Right atrium auricular region (tissue), 2 donors: ENCODE measurements around the gene DPRX. TPM values are rescaled to one million over a fixed set of nuclear protein-coding genes. Genes with fewer than 3 reads are reported as not detected.
"Not testable (repeated sequence)": the region's sequence is repeated elsewhere in the genome, so short reads cannot be mapped to it uniquely, and the experiment has no call there.

Source experiments
- DNase-seq: peaks from one replicate; pipeline ENCODE4 v3.0.0-alpha.2; 2019; ENCODE audit warnings: low spot score
- H3K27ac ChIP-seq, 2 donors: fragments of 200-600 bp; sonication (generic); 1 replicate in 1 of 2; 2 replicates in 1 of 2; pipeline ENCODE4 v1.5.1; 2016 to 2019
- H3K27me3 ChIP-seq, 2 donors: fragments of 200-600 bp; sonication (generic); one replicate each; pipeline versions ENCODE4 v1.5.1 to v1.6.0; 2017 to 2019
- H3K36me3 ChIP-seq: fragments of 200-600 bp; sonication (generic); one replicate; pipeline ENCODE4 v1.5.1; 2016
- H3K4me1 ChIP-seq, 2 donors: fragments of 200-600 bp; sonication (generic); one replicate each; pipeline versions ENCODE4 v1.5.1 to v1.6.0; 2017 to 2019
- H3K4me3 ChIP-seq, 2 donors: fragments of 200-600 bp; sonication (generic); 1 replicate in 1 of 2; 2 replicates in 1 of 2; pipeline ENCODE4 v1.5.1; 2017 to 2019; ENCODE audit warnings: mild to moderate bottlenecking in 1 of 2, moderate library complexity in 1 of 2
- H3K9me3 ChIP-seq, 2 donors: fragments of 200-600 bp; sonication (generic); one replicate each; pipeline ENCODE4 v1.5.1; 2019
- total RNA-seq, 2 donors: library from RNA; depleted of rRNA; stranded (reverse); fragments of >200 nt; gene quantifications; one replicate each; pipeline ENCODE4 v1.1.0, GENCODE V29; 2016
- TF ChIP-seq, protein P1 (sequence below), 2 donors: fragments of 200-600 bp; sonication (generic); IDR thresholded peaks; one replicate each; pipeline ENCODE4 v1.5.1; 2019; ENCODE audit warnings: antibody characterized with exemption in 2 of 2

DPRX gene
- total RNA-seq, 2 donors from 2014 or later, result not detected

- Histone ChIP-seq H3K27me3 (no peaks in the 10 kb centered on the region), H3K27ac (no peak overlapping the region), H3K4me3 (no peak overlapping the region), H3K4me1 (no peaks in the 10 kb centered on the region), H3K36me3 (no peaks in the 10 kb centered on the region), H3K9me3 (no peaks in the 10 kb centered on the region)
- TF ChIP-seq, protein P1, sequence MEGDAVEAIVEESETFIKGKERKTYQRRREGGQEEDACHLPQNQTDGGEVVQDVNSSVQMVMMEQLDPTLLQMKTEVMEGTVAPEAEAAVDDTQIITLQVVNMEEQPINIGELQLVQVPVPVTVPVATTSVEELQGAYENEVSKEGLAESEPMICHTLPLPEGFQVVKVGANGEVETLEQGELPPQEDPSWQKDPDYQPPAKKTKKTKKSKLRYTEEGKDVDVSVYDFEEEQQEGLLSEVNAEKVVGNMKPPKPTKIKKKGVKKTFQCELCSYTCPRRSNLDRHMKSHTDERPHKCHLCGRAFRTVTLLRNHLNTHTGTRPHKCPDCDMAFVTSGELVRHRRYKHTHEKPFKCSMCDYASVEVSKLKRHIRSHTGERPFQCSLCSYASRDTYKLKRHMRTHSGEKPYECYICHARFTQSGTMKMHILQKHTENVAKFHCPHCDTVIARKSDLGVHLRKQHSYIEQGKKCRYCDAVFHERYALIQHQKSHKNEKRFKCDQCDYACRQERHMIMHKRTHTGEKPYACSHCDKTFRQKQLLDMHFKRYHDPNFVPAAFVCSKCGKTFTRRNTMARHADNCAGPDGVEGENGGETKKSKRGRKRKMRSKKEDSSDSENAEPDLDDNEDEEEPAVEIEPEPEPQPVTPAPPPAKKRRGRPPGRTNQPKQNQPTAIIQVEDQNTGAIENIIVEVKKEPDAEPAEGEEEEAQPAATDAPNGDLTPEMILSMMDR (IDR thresholded peaks at IDR 0.05), result no peak
- DNase-seq, result no peak
Measured at GRCh38 chr19:53657778-53658177, 26.0 kb downstream of the DPRX start.

DNA sequence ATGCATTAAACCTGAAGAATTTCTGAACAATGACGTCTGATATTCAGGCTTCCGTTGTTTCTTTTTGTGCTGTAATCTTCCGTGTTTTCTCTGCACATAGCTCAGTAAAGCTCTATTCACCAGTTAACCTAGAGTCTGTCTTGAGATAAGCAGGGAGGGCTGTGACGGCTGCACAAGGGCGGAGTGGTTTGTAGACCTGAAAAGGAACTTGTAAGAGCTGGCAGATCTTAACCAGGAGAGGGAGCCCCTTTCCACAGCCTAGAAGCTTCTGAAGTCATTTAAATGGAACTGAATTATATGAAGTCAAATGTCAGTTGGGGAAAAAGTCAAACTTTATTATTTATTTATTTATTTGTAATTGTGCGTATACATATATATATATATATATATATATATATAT lies 27.5 kb downstream of the DPRX start:
- Histone ChIP-seq H3K4me1 (no peaks in the 10 kb centered on the region), H3K36me3 (no peaks in the 10 kb centered on the region), H3K4me3 (no peak overlapping the region), H3K9me3 (no peaks in the 10 kb centered on the region), H3K27ac (no peak overlapping the region), H3K27me3 (no peaks in the 10 kb centered on the region)
- TF ChIP-seq, protein P1 (IDR thresholded peaks at IDR 0.05), result peak in 1 of 2 donors; percentile 47
- DNase-seq, result no peak

DNA sequence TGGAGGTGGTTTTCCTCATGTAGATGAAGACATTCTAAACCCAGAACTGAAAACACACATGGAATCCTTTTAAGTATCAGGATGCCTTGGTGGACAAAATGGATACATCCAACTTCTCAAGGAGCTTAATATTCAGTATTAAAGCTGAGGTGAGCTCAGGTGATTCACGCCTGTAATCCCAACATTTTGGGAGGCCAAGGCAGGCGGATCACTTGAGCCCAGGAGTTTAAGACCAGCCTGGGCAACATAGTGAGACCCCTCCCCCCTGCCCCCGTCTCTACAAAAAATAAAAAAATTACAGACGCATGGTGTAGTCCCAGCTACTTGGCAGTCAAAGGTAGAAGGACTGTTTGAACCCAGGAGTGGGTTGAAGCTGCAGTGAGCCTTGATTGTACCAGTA lies 28.8 kb downstream of the DPRX start:
- Histone ChIP-seq H3K4me3 (no peak overlapping the region), H3K9me3 (no peaks in the 10 kb centered on the region), H3K36me3 (no peaks in the 10 kb centered on the region), H3K4me1 (no peaks in the 10 kb centered on the region), H3K27me3 (no peaks in the 10 kb centered on the region), H3K27ac (no peak overlapping the region)
- TF ChIP-seq, protein P1 (IDR thresholded peaks at IDR 0.05), result no peak
- no peak for DNase-seq

DNA sequence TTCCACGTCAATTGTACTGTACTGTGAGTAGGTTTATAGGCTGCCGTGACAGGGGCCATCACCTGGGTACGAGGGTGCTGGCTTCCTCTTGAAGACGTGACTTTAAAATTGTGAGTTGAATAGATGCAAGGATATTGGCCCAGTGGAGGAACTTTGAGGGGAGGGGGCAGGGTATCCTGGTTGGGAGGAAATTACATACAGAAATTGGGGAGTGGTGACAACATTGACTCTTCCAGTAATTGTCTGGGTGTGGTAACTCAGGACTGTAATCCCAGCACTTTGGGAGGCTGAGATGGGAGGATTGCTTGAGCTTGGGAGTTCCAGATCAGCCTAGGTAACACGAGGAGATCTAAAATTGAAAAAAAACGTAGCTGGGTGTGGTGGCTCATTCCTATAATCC lies 30.4 kb downstream of the DPRX start:
- Histone ChIP-seq H3K36me3 (no peaks in the 10 kb centered on the region), H3K27ac (no peak overlapping the region), H3K27me3 (no peaks in the 10 kb centered on the region), H3K4me3 (no peak overlapping the region), H3K4me1 (no peaks in the 10 kb centered on the region), H3K9me3 (no peaks in the 10 kb centered on the region)
- TF ChIP-seq, protein P1 (IDR thresholded peaks at IDR 0.05), result no peak
- DNase-seq, result no peak

GRCh38 chr19:53664152-53664551 lies 32.4 kb downstream of the DPRX start:
- H3K36me3 ChIP-seq, result no peaks in the 10 kb centered on the region
- TF ChIP-seq, protein P1 (IDR thresholded peaks at IDR 0.05), result no peak
- no peaks in the 10 kb centered on the region for H3K9me3 ChIP-seq

DNA sequence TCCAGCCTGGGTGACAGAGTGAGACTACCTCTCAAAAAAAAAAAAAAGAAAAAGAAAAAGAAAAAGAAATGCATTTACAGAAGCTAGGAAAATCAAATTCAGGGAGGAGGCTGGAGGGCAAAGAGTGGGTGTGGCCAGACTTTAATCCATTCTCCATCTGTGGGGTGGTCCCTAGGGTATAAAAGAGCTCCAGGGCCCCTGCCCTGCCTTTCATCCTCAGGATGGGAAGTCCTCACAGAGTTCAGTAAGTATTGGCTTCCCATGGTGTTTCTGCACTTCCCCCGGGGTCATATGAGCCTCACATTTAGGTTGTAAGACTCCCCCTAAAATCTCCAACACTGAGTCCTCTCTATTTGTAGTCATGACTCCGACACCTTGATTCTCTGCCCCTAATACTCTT lies 33.0 kb downstream of the DPRX start:
- DNase-seq, result no peak
- Histone ChIP-seq H3K27ac (no peak overlapping the region), H3K4me3 (no peak overlapping the region), H3K9me3 (no peaks in the 10 kb centered on the region), H3K27me3 (no peaks in the 10 kb centered on the region), H3K36me3 (no peaks in the 10 kb centered on the region), H3K4me1 (no peaks in the 10 kb centered on the region)
- TF ChIP-seq, protein P1 (IDR thresholded peaks at IDR 0.05), result no peak

More at GRCh38 chr19:53664152-53664551, 32.4 kb downstream of the DPRX start:
- no peak for DNase-seq
- H3K4me3 ChIP-seq, result no peak overlapping the region
- no peaks in the 10 kb centered on the region for H3K27me3 ChIP-seq
- no peak overlapping the region for H3K27ac ChIP-seq
- H3K4me1 ChIP-seq, result no peaks in the 10 kb centered on the region

DNA sequence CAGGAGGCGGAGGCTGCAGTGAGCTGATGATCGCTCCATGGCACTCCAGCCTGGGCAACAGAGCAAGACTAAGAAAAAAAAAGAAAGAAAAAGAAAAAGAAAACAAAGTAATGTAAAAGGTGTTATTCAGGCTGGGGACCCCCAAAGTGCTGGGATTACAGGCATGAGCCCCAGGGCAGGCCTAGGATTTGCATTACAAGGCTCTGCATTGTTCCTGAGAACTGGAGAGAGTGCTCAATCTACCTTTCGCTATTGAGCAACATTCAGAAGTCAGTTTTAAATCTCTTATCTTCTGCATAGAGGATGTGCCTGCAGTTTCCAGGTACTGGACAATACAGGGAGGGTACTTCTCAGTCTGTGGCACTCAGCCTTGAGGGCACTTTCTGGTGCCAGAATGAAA lies 34.5 kb downstream of the DPRX start:
- not testable (repeated sequence) for H3K27me3 ChIP-seq, H3K36me3 ChIP-seq, H3K27ac ChIP-seq, H3K9me3 ChIP-seq, DNase-seq, H3K4me3 ChIP-seq, H3K4me1 ChIP-seq

GRCh38 chr19:53668804-53669203 lies 37.0 kb downstream of the DPRX start:
- H3K27me3 ChIP-seq, H3K4me1 ChIP-seq, H3K27ac ChIP-seq, DNase-seq, H3K4me3 ChIP-seq, H3K9me3 ChIP-seq, H3K36me3 ChIP-seq: not testable (repeated sequence)
